Measurements from ENCODE around the gene MTHFS. TPM values are rescaled to one million over a fixed set of nuclear protein-coding genes. Genes with fewer than 3 reads are reported as not detected.

The MTHFS gene
- total RNA-seq, 1 donor from 2014 or later, result 30.5 TPM

DNA sequence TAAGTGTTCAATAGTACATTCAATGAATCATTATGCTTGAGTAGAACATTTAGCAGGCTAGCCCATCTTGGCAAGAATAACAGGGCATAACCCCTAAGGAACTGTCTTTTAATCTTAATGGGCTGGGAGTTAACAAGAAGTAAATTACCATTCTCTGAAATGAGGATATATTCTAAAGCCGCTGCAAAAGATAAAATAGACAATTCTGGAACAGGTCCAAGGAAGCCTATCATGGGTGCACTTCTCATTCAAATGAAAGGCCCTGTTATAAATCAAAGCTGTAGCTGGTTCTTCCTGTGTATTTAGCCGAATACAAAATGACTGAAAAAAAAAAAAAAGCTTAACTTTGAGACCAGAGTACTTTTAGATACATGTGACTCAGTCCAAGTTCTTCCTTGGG lies 15.6 kb downstream of the MTHFS start:
- intact Hi-C loops (cut with micrococcal nuclease), result no loop called here

DNA sequence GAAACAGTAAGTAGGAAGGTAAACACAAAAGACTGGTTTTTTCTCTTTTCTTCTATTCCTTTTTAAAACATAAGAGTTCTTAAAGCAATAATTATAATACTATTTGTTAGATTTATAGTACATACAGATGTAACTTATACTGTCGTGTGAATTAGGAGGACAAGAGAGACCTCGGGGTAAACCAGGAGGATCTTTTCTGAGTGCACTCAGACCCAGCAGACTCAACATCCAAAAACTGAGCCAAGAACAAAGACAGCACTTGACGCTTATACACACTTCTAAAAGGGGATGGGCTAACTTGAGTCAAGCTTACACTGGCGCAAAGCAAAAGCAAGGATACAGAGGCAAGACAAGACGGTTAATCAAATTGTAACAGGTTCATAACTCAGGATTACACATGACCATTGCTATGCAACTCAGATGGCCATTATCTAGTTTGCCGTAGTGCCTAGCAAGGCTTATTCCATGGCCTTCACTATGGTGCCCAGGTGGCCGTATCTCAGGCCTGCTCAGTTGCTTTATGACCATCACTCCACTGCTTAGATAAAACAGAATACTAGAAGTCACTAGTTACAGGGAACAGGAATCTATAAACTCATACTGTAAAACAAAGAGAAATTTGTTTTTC lies 18.6 kb downstream of the MTHFS start:
- intact Hi-C loops (cut with micrococcal nuclease), result no loop called here

DNA sequence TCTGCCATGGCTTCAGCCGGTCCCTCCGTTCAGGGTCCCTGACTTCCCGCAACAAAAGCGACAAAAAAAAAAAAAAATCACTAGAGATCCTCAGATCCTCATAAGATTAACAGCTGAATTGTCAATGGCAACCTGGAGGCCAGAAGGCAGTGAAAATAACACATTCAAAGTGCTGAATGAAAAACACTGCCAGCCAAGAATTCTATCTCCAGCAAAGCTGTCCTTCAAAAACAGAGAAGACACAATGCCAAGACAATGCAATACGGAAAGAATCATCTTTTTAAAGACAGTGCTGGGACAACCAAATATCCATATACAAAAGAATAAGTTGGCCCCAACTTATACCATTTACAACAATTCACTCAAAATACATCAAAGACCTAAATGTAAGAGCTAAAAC lies 21.6 kb downstream of the MTHFS start:
- intact Hi-C loops (cut with micrococcal nuclease), result no loop called here

DNA sequence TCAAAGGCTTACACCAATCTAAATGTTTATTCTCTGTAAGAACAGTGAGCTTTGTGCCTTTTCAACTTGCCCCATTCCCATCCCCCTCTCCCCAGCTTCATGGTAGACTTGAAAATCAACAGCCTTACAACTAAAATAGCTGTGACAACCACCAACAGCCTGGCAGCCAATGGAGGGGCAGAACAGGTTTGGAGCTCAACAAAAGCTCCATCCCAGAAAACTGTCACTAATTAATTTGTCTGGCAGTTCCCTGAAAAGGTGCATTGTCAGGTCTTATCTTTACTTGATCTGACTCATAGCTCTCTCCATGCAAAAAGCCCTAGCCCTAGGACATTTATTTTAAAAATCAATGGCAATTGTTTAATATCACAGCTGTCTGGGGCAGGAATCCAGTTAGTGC lies 22.6 kb downstream of the MTHFS start:
- intact Hi-C loops (cut with micrococcal nuclease), result no loop called here

DNA sequence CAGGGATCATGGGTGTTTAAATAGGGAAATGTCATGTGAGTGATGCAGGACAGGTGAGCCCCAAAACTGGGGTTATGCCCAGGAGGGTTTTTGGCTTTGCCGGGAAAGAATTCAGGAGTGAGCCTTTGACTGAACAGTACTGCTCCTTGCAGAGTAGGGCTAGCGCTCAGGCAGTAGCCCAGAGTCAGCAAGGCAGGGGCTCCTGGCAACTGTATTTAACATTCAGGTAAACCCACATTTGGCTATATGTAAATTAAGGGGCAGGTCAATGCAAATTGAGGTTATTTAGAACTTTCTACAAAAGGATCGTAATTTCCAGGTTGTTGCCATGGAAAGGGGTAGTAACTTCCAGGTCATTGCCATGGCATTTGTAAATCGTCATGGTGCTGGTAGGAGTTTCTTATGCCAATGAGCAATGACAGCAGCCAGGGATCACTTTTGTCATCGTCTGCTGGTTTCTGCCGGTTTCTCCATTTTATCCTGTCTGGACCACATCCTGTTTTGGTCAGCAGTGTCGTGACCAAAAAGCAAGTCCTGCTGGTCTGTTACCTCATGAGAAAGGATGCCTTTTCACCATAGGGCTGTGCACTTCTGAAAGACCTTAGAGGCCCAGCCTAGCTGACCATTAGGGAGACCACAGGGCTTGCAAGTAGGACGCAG lies 24.3 kb downstream of the MTHFS start:
- intact Hi-C loops (cut with micrococcal nuclease), result loop anchor here (1.0 to 2.0 kb wide), 2 partner anchors 50 to 99 kb away; partner anchors contain the start of gene BCL2A1

DNA sequence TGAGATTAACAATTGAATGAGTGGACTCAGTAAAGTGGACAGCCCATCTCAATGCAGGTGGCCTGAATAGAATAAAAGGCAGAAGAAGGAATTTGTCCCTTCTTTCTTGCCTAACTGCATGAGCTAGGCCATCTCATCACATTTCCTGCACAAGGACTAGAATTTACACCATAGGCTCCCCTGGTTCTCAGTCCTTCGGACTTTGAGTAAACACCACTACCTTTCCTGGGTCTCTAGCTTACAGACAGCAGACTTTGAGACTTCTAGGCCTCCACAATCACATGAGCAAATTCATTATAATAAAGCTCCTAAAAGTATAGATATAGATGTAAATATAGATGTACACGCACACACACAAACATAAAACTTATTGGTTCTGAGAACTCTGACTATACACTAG lies 28.3 kb downstream of the MTHFS start:
- intact Hi-C loops (cut with micrococcal nuclease), result no loop called here

DNA sequence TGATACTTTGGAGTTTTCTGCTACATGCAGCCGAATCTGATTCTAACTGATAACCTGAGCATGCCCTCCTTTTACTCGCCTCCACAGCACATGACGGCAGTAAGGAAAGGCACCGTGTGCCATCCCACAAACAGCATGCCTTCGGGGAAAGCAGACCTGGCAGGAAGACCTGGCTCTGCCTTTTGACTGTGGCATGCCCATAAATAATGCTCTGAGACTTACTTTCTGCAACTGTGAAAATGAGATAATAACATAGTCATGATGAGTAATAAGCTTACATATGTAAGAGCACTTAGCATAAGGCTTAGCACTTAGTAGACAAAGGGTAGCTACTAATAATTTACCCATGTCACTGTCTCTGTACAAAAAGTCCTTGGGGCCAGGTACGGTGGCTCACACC lies 32.9 kb downstream of the MTHFS start:
- intact Hi-C loops (cut with micrococcal nuclease), result no loop called here

DNA sequence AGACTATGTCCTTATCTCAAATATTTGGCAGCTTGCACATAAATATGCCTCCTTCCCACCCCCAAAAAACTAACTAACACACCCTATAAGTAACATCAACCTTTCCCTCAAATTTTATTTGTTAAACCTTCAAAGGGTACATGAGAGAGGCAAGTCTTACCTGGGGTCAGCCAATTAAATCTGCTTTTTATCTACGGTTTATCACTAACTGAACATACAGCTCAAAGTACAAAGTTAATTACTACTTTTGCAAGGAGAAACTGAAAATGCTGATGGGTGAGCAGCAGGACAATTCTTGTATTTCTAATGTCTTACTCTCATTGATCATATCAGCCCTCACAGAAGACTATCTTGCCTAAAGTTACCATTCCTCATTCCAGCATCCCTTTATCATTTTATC lies 34.6 kb downstream of the MTHFS start:
- intact Hi-C loops (cut with micrococcal nuclease), result no loop called here

DNA sequence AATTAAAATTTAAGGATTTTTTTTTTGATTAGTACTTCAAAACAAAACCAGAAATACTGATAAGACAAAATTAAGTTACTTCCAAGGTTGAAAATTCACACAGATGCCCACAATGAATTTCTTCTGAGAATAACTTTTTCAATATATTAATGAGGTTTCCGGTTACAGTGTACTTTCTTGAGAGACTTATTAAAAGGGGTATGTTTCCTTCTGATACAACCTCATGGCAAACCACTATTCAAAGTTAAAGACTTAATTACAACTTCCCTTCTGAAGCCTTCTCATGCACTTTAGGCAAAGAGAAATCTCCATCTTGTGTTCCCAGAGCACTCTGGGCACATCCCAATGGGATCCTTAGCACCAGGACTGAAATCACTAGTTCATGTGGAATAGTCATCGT lies 36.2 kb downstream of the MTHFS start:
- intact Hi-C loops (cut with micrococcal nuclease), result no loop called here

DNA sequence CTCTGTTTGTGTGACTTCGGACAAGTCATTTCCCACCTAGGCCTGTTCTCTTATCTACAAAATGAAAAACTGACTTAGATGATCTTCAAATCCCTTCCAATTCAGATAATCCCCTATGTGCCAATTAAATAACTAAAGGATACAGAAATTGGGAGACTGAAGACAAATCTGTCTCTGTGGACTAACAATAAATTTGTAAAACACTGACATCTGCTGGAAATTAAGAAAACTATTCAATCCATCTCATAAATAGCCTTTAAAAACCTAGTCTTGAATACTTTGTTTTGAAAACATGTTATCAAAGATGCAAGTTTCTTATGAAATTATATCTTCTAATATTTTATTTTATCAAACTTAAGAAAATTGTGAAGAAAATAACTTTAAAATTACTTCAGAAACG lies 38.3 kb downstream of the MTHFS start:
- intact Hi-C loops (cut with micrococcal nuclease), result no loop called here

DNA sequence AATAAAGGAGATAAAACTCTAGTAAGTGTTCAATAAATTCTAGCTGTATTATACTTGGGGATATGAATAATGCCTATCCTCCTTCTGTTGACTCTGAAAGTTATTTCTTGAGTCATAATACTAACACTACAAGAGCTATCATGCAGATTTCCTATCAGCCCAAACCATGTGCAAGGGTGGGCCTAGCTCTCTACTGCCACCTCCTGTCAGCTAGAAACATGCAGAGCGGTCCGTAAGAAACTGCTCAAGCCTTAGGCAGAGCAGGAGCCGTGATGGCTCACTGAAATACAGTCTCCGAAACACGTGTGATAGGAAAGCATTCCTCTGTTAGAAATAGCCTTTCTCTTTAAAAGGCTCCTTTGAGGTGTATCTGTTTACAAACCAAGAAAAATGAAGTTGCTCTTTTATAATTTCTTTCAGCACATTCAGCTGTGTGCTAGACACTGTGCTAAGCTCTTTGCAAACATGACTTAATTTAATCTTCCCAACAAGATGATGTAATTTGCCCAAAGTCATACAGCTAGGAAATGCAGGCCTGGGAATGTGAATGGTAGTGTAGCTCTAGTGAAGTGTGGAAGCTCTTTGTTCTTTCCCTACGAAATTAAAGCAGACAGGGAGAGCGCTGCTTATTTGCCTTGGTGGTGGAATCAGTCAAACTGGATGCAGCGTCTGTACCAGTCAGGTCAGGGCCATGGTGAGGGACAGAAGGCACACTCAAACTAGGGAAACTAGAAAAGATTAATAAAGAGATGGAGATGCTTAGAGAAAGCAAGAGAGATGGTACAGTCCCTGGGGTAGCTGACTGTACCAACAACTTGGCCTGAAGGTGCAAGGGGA lies 43.1 kb downstream of the MTHFS start:
- intact Hi-C loops (cut with micrococcal nuclease), result loop anchor here (1.0 to 5.0 kb wide), 6 partner anchors 84 to 513 kb away; no protein-coding TSS in a partner anchor

DNA sequence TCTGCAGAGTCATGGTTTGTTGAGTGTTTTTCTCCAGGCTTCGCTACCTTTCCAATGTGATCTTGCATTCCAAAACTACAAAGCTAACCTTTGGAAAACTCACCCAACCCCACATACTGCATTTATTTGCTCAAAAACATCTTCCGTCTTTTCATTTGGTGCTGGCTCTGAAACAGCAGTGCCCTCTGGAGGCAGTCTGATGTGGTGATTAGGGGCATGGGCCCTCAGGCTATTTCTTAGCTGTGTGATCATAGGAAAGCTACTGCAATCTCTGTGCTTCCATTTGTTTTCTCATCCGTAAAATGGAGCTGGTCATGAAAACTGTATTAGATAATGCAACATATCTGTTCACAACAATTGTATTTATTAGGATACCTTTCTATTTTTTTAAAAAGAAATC lies 47.0 kb downstream of the MTHFS start:
- intact Hi-C loops (cut with micrococcal nuclease), result loop anchor here (5.0 kb wide), 2 partner anchors 252 to 323 kb away; no protein-coding TSS in a partner anchor

DNA sequence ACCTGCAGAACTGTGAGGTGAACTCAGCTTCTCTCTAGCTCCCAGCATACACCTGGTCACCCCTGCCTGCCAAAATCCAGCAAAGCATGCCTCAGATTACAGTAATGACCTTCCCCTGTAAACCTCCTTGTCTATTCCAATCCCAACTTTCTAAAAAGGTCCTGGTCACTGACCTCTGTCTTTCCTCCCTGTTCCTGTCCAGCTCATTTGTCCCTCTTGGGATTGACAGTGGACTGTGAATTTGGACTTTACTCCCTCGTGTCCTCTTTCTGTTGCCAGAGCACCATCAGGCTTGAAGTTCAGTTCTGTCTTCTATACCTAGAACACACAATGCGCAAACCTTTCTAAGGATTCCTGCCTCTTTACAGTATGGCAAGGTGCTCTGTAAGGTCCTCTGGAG lies 50.3 kb downstream of the MTHFS start:
- intact Hi-C loops (cut with micrococcal nuclease), result no loop called here

DNA sequence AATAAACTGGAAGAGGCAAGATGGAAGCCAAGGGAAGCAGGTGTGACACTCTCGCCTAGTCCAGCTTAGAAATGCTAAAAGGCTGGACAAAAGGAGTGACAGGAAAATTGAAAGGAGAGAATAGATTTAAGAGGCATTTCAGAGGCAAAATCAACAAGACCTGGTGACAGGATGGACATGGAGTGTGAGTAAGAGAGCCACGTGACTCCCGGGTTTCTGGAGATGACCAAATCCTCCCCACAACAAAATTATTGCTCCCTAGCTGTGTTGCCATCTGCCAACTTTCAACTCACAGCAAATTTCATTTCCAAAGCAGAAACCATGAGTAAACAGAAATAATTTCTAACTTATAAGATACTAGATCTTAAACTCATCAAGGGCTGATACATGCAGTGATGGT lies 52.6 kb downstream of the MTHFS start:
- intact Hi-C loops (cut with micrococcal nuclease), result no loop called here

DNA sequence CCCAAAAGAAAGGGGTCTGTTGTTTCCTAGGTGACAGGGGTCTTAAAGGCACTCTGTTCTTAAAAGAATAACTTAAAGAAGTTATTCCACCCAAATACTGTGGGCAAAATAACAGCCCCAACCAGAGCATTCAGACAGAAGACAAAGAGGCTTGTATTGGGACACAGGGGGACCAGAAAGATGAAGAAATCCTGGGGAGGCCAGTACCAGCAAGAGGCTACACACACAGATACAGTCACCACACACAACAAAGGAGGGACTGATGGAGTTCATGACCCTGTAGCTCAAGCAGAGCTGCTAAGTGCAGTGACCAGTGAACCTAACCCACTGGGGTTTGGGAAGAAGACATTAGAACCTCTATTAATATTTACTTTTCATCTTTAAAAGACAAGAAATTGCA lies 59.0 kb downstream of the MTHFS start:
- intact Hi-C loops (cut with micrococcal nuclease), result no loop called here

DNA sequence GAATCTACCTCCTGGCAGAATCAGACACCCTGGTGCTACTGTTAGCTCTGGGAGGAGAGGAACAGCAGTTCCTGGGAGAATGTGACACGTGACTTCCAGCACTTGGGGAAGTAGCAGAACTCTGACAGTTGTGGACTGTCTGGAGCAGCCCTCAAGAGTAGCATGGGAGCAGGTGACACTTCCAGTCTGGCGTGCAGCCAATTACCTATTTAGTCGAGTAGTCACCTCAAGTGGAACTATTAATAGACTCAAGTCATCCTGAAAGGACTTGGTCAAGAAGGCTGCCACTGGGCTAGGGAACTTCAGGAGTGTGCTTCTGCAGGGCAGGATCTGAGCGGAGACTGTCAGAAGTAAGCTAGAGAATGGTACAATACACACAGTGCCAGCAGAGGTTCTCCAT lies 62.3 kb downstream of the MTHFS start:
- intact Hi-C loops (cut with micrococcal nuclease), result no loop called here

DNA sequence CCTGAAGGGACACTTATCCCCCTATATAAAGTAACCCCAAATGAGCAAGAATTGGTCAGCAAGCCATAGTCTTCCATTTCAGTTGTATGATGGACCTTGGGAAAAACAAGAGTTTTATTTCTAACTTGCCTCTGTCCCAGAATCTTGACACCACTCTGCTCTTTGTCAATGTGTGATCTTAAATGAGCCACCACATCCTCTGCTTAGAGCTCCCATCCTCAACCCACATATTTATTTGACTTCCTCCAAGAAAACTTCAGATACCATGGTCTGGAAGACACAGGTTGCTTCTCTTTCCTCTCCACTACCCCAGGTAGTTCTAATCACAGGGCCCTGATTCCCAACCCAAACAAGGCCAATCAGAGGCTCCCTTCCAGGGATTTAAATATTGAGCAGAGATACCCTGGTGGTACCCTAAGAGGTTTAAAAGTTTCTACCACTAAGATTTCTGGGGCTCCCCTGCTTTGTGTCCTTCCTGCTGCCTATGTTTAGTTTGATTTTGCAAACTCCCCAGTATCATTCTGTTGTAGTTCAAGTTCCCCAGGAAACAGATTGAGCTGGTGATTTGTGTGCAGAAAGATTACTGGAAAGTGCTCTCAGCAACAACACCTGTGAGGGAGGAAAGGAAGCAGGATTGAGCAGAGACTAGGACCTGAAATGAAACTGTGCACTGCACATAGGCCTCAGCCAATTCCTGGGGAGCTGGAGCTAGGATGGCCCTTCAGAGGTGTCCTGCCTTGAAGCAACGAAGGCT lies 64.3 kb downstream of the MTHFS start:
- intact Hi-C loops (cut with micrococcal nuclease), result no loop called here

DNA sequence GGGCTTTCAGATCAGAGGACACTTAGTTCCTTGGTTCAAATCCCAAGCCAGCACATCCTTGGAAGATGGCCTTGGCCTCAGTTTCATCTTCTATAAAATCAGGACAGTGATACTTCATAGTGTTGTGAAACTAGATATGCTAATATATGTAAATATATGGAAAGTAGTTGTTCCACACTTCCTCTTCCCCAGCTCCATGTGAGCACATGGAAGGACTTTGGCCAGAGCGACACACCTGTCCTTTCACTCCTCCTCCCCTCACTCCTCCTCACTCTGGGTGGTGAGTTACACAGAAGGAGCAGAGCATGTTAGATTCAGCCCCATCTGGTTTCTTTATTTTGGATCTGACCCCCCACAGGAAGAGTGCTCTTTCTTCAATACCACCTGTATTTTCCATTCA lies 65.2 kb downstream of the MTHFS start:
- intact Hi-C loops (cut with micrococcal nuclease), result no loop called here

DNA sequence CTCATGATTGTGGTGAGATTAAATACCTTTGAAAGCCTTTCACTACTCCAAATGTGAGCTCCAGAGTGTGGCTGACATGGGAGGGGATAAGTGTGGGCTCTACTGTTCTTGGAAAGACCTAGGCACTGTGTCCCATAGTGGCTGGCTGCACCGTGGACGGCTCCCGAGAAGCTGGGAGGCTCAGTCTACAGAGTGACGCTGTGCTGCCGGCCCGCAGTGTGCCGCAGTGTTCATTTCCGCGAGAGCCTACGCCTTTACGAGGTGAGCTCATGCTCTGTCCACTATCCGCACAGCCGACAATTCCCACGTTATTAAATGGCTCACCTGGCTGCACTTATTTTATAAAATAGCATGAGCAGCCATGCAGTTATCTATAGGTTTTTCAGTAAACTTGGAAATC lies 66.9 kb downstream of the MTHFS start:
- intact Hi-C loops (cut with micrococcal nuclease), result no loop called here

DNA sequence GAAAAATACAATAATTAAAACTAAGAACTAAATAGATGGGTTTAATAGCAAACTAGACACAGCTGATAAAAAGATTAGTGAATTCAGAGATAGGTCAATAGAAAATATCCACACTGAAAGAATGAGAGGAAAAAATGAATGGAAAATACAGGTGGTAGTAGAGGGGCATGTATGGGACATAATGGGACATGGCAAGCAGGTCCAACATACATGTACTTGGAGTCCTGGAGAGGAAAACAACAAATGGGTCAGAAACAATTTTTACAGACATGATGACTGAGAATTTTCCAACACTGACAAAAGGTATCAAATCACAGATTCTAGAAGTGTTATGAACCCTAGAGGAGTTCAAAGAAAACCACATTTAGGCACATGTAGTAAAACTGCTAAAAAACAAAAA lies 68.4 kb downstream of the MTHFS start:
- intact Hi-C loops (cut with micrococcal nuclease), result no loop called here

DNA sequence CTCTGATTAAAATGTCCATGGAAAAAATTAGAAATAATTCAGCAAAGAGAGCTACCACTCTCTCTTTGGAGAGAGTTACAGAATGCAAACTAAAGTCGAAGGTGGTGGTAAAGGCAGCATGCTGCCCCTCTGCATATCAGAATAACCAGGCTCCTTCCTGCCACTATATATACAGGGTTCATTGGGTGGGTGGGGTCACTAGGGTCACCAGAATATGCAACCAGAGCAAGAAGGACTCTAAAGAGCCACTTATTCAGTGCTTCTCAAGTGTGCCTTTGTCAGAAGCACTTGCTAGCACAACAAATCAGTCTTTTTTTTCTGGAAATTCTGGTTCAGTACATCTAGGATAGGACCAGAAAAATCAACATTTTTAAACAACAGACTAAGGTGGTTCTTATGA lies 70.0 kb downstream of the MTHFS start:
- intact Hi-C loops (cut with micrococcal nuclease), result no loop called here

Data from T-helper 1 cell treated with Interleukin-12 subunit alpha and Interleukin-12 subunit beta and Interleukin-4 antibody, amounts not matched to agents 30 ng/mL and 1 ng/mL, for 36 hours (primary cell).